Measurements from ENCODE around the gene CIITA.

Gene CIITA

GRCh38 chr16:10852948-10853347 is 24.1 kb upstream of the CIITA start:
- no peak for DNase-seq

GRCh38 chr16:10856042-10856441 is 21.0 kb upstream of the CIITA start:
- no peak for DNase-seq

DNA sequence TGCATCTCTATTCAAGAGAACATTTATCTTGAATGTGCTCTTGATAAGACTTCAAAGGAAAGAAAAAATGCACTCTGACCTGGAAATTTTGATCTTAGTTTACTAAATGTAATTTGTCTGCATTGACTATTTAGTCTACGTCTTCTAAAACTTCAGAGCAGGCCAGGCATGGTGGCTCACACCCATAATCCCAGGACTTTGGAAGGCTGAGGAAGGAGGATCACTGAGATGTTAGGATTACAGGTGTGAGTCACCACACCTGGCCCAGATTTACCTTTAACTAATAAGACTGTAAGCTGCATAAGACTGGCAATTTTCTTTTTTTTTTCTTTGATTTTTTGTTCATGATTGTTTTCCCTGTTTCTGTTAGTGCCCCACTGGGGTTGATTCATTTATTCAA is 18.8 kb upstream of the CIITA start:
- DNase-seq = no peak

- DNase-seq = no peak
These were observed 18.0 kb upstream of the CIITA start for GRCh38 chr16:10859020-10859419.

GRCh38 chr16:10859658-10860057 is 17.3 kb upstream of the CIITA start:
- DNase-seq = no peak

DNA sequence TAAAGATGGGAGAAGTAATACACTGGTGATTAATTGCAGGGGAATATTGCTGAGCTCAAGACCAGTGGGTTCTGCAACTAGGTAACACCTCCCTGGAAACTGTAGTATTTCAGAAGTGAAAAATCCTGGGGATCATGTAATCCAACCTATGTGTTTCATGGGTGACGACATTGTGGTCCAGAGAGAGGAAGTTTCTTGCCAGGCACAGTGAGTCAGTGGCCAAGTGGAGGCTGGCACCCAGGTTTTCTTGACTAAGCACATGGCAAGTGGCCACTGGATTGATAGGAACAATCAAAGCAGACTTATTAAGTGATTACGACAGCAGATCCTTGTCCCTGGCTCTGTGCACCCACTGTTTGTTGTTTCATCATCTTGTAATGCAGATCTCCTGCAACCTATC is 14.6 kb upstream of the CIITA start:
- DNase-seq = no peak

- DNase-seq = no peak
These were observed 10.7 kb upstream of the CIITA start for GRCh38 chr16:10865991-10866966.

DNA sequence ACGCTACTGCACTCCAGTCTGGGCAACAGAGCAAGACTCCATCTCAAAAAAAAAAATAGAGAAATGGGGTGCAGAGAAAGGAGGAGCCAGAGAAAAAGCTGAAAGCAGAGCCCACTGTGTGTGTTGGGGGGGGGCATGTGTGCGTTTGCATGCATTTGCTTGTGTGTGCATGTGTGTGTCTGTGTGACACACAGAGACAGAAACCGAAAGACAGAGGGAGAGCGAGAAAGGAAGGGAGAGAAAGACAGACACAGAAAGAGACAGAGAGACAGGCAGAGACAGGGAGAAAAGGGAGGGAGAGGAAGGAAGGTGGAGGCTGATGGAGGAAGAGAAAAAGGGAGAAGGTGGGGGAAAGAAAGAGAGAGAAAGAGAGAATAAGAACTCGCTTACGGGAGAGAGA is 9.8 kb upstream of the CIITA start:
- DNase-seq = no peak

DNA sequence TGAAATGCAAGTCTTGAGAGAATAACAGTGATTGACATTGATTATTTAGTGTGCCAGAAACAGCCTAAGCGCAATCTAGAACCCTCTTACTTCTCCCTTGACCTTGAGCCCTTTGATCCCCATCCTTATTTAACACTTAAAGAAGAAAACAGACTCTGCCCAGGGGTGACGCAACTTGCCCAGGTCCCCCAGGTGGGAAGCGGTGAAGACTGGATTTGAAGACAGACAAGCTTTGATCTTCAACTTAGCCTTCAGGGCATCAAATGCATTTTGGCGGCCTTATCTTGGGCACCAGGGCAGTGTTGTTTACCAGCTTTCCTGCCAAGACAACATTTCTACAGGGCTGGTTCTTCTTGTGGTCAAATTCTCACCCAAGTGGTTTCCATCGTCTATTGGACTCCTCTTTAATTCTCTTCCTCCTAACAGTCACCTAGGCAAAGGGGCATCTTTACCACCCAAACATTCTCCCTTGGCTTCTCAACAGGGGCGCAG is 8.9 kb upstream of the CIITA start:
- DNase-seq = no peak

DNA sequence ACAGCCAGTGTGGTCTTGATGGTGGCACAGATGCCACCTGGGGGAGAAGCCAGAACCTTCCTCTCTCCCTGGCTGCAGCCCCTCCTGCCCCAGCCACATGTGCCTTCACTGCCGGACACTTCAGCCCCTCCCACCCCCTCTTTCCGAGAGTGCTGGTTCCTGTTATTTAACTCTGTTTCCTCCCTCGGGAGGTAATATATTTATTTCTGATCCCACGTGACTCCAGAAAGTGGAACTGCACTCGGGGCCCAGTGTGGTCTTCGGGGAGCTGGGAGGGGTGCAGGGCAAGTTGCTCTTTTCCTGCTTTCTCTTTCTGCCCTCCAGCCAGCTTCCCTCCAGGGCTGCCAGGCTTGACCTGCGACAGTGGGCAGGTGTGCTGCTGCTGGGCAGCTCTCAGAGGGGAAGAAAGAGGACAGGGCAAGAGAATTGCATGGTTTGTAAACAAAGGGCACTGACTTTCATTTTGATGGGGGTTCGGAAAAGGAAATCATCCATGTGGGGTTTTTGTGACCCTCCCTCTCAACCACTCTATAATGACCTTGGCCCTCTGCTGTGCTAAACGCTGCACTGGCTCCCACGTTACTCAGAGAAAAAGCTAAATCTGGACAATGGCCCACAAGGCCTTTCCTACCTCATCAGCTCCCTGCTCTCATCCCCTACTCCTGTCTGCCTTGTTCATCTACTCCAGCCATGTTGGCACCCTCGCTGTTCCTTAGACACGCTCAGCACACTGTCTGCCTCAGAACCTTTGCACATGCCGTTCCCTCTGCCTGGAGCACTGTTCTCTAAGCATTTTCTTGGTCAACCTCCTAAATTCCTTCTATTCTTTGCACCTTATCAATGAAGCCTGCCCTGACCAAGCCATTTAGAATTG is 8.2 kb upstream of the CIITA start:
- DNase-seq = no peak

DNA sequence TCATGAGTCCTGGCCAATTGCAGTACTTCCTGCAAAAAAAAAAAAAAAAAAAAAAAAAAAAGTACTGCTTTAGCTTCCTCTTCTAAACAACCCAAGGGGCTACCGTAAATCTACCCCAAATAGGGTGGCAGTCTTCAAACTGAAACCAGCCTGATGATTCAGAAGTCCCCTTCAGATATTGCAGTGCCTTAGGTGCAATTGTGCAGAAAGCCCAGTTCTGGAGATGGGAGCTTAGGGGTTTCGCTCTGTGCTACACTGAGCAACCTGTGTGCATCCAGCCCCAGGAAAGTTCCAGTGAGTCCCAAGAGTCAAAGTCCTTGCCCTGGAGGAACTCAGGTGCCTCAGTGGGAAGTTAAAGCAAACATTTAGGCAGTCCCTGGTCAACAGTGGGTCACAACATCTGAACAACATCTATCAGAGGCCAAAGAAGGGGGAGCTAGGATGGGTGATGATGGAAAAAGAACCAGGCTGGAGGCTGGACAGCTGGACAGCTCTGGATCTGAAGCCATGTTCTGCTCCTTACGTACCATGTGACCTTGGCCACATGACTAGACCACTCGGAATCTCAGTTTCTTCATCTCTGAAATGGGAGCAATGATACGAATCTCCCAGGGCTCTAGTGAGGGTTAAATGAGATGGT is 6.7 kb upstream of the CIITA start:
- DNase-seq = no peak

- no peak for DNase-seq
These were observed 6.2 kb upstream of the CIITA start for GRCh38 chr16:10870808-10871156.

DNA sequence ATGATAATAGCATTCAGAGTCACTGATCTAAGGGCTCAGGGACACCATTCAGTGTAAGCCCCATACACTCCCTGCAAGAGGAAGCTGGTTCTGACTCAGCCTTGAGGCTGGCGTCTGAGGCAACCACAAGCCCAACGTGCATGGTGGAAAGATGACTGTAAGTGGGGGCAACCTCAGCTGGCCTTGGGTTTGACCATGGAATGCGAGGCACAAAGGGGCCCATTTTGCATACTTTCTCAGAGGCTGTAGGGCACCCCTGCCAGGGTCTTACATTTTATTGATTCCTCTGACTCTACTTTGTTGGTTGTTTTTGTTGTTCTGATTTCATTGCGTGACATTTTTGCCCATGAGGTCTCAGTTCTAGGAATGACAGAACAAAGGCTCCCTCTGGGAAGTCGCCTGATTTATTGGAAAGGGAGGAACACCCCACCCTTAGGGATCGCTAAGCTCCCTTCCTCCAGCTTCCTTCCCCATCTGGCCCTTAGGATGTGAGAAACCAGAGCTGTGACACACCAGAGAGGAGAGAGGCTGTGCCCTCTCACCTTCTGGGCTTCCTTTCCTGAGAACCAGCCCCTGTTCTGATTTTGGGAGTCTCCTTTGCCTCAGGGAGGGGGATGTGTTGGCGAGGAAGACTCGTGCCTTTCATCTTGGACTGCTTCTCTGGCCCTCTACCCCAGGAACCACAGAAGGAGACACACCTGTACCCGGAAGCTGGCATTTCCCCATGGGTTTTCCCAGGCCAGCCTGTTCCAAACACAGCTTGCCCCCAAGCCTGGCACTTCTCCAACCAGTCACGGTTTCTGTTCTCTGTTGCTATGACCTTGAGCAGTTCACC is 5.6 kb upstream of the CIITA start:
- DNase-seq = peak; percentile 90

GRCh38 chr16:10876315-10876714 is 687 bp upstream of the CIITA start:
- no peak for DNase-seq

GRCh38 chr16:10877472-10877946 is 507 bp downstream of the CIITA start:
- DNase-seq = peak; percentile 76

DNA sequence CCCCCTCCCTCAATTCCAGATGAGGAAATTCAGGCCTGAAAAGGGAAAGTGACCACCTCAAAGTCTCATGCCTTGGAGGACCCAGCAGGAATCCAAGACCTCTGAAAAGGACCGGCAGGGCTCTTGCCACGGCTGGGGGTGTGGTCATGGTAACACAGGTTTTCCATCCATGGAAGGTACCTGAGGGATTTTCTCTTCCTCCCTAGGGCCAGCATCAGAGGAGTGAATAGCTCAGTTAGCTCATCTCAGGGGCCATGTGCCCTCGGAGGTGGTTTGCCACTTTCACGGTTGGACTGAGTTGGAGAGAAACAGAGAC is 1.3 kb downstream of the CIITA start:
- DNase-seq = no peak

- DNase-seq = no peak
These were observed 1.9 kb downstream of the CIITA start for GRCh38 chr16:10878644-10879501.

- no peak for DNase-seq
These were observed 2.9 kb downstream of the CIITA start for GRCh38 chr16:10879681-10880589.

- DNase-seq = no peak
These were observed 3.8 kb downstream of the CIITA start for GRCh38 chr16:10880594-10881452.
